IMR-90 (cell line): ENCODE data around the gene MADD. TPM values are rescaled to one million over a fixed set of nuclear protein-coding genes. Genes with fewer than 3 reads are reported as not detected.

Experiments
- ATAC-seq: fragments of 200-7000 bp; cut with Tn5 transposase; 2 replicates; pipeline ENCODE4 v1.9.1; 2020; ENCODE audit warnings: low read depth, mild to moderate bottlenecking, moderate library complexity
- BruUV-seq: library from RNA; stranded (reverse); fragments of 400-500 nt; replicated peaks from 2 replicates; lab custom pipeline; 2021; lab: Mats Ljungman, UMichigan
- CTCF ChIA-PET: fragments of 300-600 bp; formaldehyde crosslinking; extraction: SDS; loops from one replicate; lab custom pipeline; 2021; ENCODE audit warnings: antibody characterized with exemption; lab: Yijun Ruan, JAX
- POLR2A ChIA-PET: fragments of 300-600 bp; sonication (Branson Sonifier 250); formaldehyde crosslinking; loops from one replicate; lab custom pipeline; 2022; ENCODE audit warnings: antibody characterized with exemption; ENCODE audit not compliant: unreplicated experiment; lab: Charles Lee
- DNase-seq: peaks from one replicate; pipeline ENCODE4 v3.0.0; 2013
- H2AFZ ChIP-seq: replicated peaks from 2 replicates; pipeline ENCODE3; 2013; ENCODE audit warnings: low read length, mild to moderate bottlenecking; ENCODE audit not compliant: poor library complexity
- H2AK5ac ChIP-seq: 2 replicates; pipeline ENCODE4 v1.6.1; 2013; ENCODE audit warnings: low read depth, low read length, inconsistent platforms
- H2AK9ac ChIP-seq: replicated peaks from 2 replicates; pipeline ENCODE3; 2013; ENCODE audit warnings: mild to moderate bottlenecking, low read depth, low read length, moderate library complexity; ENCODE audit not compliant: poor library complexity
- H2BK120ac ChIP-seq: 2 replicates; pipeline ENCODE4 v1.6.1; 2013; ENCODE audit warnings: low read depth, low read length, inconsistent platforms
- H2BK15ac ChIP-seq: 3 replicates; pipeline ENCODE4 v1.6.1; 2013; ENCODE audit warnings: low read depth, low read length, inconsistent platforms
- H2BK20ac ChIP-seq: 2 replicates; pipeline ENCODE4 v1.6.1; 2013; ENCODE audit warnings: low read depth, mild to moderate bottlenecking, inconsistent platforms, low read length, moderate library complexity
- H2BK5ac ChIP-seq: 2 replicates; pipeline ENCODE4 v1.6.1; 2013; ENCODE audit warnings: mild to moderate bottlenecking, low read depth, low read length, inconsistent platforms; ENCODE audit not compliant: poor library complexity, severe bottlenecking
- H3K14ac ChIP-seq: replicated peaks from 2 replicates; pipeline ENCODE4 v1.6.1; 2013; ENCODE audit warnings: low read depth, low read length, inconsistent platforms
- H3K18ac ChIP-seq: 2 replicates; pipeline ENCODE4 v1.6.1; 2013; ENCODE audit warnings: low read depth, low read length, control low read depth
- H3K23ac ChIP-seq: 2 replicates; pipeline ENCODE4 v1.6.1; 2013; ENCODE audit warnings: low read depth, low read length, inconsistent platforms
- H3K27ac ChIP-seq: 2 replicates; pipeline ENCODE4 v1.5.1; 2013; ENCODE audit warnings: mild to moderate bottlenecking, control low read depth, low read length; ENCODE audit not compliant: insufficient read depth
- H3K27me3 ChIP-seq: 2 replicates; pipeline ENCODE4 v1.6.1; 2013; ENCODE audit warnings: low read length; ENCODE audit not compliant: control insufficient read depth, insufficient read depth
- H3K36me3 ChIP-seq: 2 replicates; pipeline ENCODE4 v1.6.1; 2013; ENCODE audit warnings: low read length, mixed read lengths; ENCODE audit not compliant: control insufficient read depth, insufficient read depth
- H3K4ac ChIP-seq: 2 replicates; pipeline ENCODE4 v1.6.1; 2013; ENCODE audit warnings: low read depth, low read length, inconsistent platforms
- H3K4me1 ChIP-seq: 2 replicates; pipeline ENCODE4 v1.6.1; 2013; ENCODE audit warnings: low read length, mixed read lengths; ENCODE audit not compliant: control insufficient read depth, insufficient read depth
- H3K4me2 ChIP-seq: 2 replicates; pipeline ENCODE4 v1.6.1; 2013; ENCODE audit warnings: low read depth, mild to moderate bottlenecking, control low read depth, low read length, moderate library complexity
- H3K4me3 ChIP-seq: 2 replicates; pipeline ENCODE4 v1.5.1; 2013; ENCODE audit warnings: low read depth, mild to moderate bottlenecking, control low read depth, low read length, moderate library complexity; ENCODE audit not compliant: insufficient read depth
- H3K56ac ChIP-seq: 2 replicates; pipeline ENCODE4 v1.6.1; 2013; ENCODE audit warnings: low read length, inconsistent platforms; ENCODE audit not compliant: insufficient read depth; ENCODE audit errors: extremely low read depth
- H3K79me1 ChIP-seq, 2 experiments: 2 replicates each; pipeline ENCODE4 v1.6.1; 2013; ENCODE audit warnings: low read length in 2 of 2, inconsistent platforms in 1 of 2, low read depth in 1 of 2
- H3K9ac ChIP-seq: 2 replicates; pipeline ENCODE4 v1.6.1; 2013; ENCODE audit warnings: low read depth, low read length, control low read depth
- H3K9me1 ChIP-seq: 2 replicates; pipeline ENCODE4 v1.6.1; 2013; ENCODE audit warnings: low read length, inconsistent platforms; ENCODE audit not compliant: insufficient read depth
- H3K9me3 ChIP-seq: 2 replicates; pipeline ENCODE4 v1.6.1; 2013; ENCODE audit warnings: low read length; ENCODE audit not compliant: control insufficient read depth, insufficient read depth
- H4K20me1 ChIP-seq: 2 replicates; pipeline ENCODE4 v1.6.1; 2013; ENCODE audit warnings: low read length, inconsistent platforms; ENCODE audit not compliant: insufficient read depth
- H4K5ac ChIP-seq: 2 replicates; pipeline ENCODE4 v1.6.1; 2013; ENCODE audit warnings: mild to moderate bottlenecking, low read depth, low read length, control low read depth
- H4K8ac ChIP-seq, 2 experiments: 2 replicates each; pipeline ENCODE4 v1.6.1; 2013; ENCODE audit warnings: low read depth in 2 of 2, low read length in 2 of 2, control low read depth in 1 of 2, inconsistent platforms in 1 of 2
- H4K91ac ChIP-seq: 2 replicates; pipeline ENCODE4 v1.6.1; 2013; ENCODE audit warnings: low read depth, low read length, inconsistent platforms; ENCODE audit not compliant: insufficient read depth
- BHLHE40 ChIP-seq: fragments of 150-350 bp; IDR thresholded peaks from 2 replicates; pipeline ENCODE4 v1.6.1; 2016; ENCODE audit warnings: mild to moderate bottlenecking, low read depth, low read length
- CEBPB ChIP-seq: IDR thresholded peaks from 2 replicates; pipeline ENCODE4 v1.6.1; 2012; ENCODE audit warnings: low read depth, low read length, improper control_type of control experiment
- ELK1 ChIP-seq: fragments of 150-350 bp; IDR thresholded peaks from 2 replicates; pipeline ENCODE4 v1.6.1; 2016; ENCODE audit warnings: low read depth, mild to moderate bottlenecking, low read length, moderate library complexity, borderline replicate concordance
- FOS ChIP-seq: fragments of 150-350 bp; IDR thresholded peaks from 2 replicates; pipeline ENCODE4 v1.6.1; 2016; ENCODE audit warnings: low read depth, low read length
- MAFK ChIP-seq: IDR thresholded peaks from 2 replicates; pipeline ENCODE4 v1.6.1; 2012; ENCODE audit warnings: low read depth, low read length, improper control_type of control experiment
- MXI1 ChIP-seq: IDR thresholded peaks from 2 replicates; pipeline ENCODE4 v1.6.1; 2012; ENCODE audit warnings: low read depth, mild to moderate bottlenecking, low read length, moderate library complexity, borderline replicate concordance
- POLR2A ChIP-seq: IDR thresholded peaks from 2 replicates; pipeline ENCODE4 v1.6.1; 2012; ENCODE audit warnings: mild to moderate bottlenecking, low read depth, low read length
- RCOR1 ChIP-seq: IDR thresholded peaks from 2 replicates; pipeline ENCODE4 v1.6.1; 2012; ENCODE audit warnings: mild to moderate bottlenecking, low read length, improper control_type of control experiment; ENCODE audit not compliant: insufficient replicate concordance
- SMC3 ChIP-seq: fragments of 150-350 bp; IDR thresholded peaks from 2 replicates; pipeline ENCODE4 v1.6.1; 2016; ENCODE audit warnings: low read depth, mild to moderate bottlenecking, antibody characterized with exemption, low read length, moderate library complexity
- WGBS, 2 experiments: methylation state at CpG; one replicate each; pipeline versions ENCODE4 v1.1.5 to v1.1.7; 2013; ENCODE audit warnings: missing lambda C conversion rate in 2 of 2; ENCODE audit not compliant: insufficient read length in 1 of 2; ENCODE audit errors: extremely low coverage in 2 of 2; 5-methylcytosine and 5-hydroxymethylcytosine counted together
- dilution Hi-C: fragments of 300-500 bp; cut with HindIII; formaldehyde crosslinking; loops from one replicate; pipeline ENCODE4 v1.14.3; 2018; ENCODE audit warnings: low sequenced_read_pairs; ENCODE audit not compliant: unreplicated experiment
- in situ Hi-C: fragments of 300-500 bp; cut with MboI; formaldehyde crosslinking; loops from 3 replicates; pipeline ENCODE4 v1.14.3; 2019; ENCODE audit warnings: low sequenced_read_pairs, inconsistent platforms, mixed read lengths
- intact Hi-C: fragments of 100-400 bp; cut with micrococcal nuclease; formaldehyde crosslinking; loops from 2 replicates; pipeline ENCODE4 v1.10.0; 2022
- polyA plus RNA-seq, 3 experiments: library from polyadenylated mRNA; depleted of rRNA; stranded (reverse); fragments of >200 nt; gene quantifications; 2 replicates each; pipeline ENCODE4 v1.2.3, GENCODE V29; 2012; ENCODE audit warnings: low replicate concordance in 1 of 3
- total RNA-seq: library from RNA; depleted of rRNA; stranded (reverse); fragments of >200 nt; gene quantifications from 2 replicates; pipeline ENCODE4 v1.2.3, GENCODE V29; 2012
- TF ChIP-seq, protein P1 (sequence below): fragments of 150-350 bp; IDR thresholded peaks from 2 replicates; pipeline ENCODE4 v1.6.1; 2017; ENCODE audit warnings: mild to moderate bottlenecking, antibody characterized with exemption, low read length, low read depth

Gene MADD
- total and polyA plus RNA-seq, 2 of the 4 experiments (the other 2 are of a cell fraction): 13.3 to 16.4 TPM

DNA sequence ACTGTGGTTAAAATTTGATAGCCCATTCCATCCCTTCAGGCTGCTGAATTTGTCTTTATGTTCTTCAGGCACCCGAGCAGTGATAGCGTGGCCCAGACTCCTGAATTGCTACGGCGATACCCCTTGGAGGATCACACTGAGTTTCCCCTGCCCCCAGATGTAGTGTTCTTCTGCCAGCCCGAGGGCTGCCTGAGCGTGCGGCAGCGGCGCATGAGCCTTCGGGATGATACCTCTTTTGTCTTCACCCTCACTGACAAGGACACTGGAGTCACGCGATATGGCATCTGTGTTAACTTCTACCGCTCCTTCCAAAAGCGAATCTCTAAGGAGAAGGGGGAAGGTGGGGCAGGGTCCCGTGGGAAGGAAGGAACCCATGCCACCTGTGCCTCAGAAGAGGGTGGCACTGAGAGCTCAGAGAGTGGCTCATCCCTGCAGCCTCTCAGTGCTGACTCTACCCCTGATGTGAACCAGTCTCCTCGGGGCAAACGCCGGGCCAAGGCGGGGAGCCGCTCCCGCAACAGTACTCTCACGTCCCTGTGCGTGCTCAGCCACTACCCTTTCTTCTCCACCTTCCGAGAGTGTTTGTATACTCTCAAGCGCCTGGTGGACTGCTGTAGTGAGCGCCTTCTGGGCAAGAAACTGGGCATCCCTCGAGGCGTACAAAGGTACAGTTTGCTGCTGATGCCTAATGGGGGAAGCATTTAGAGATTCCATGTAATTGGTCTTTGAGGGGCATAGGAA, 4.7 kb downstream of the MADD start:
- Histone ChIP-seq H4K5ac (no peak overlapping the region), H3K14ac (no peak overlapping the region), H2AK5ac (no peak overlapping the region), H3K4me2 (no peak overlapping the region), H3K27ac (no peak overlapping the region), H3K9me3 (no peaks in the 10 kb centered on the region), H4K8ac (no peak overlapping the region), H2BK120ac (no peak overlapping the region), H3K79me1 (peaks cover 36 to 56% of the 10 kb centered on the region in 2 experiments), H4K20me1 (peaks cover 40% of the 10 kb centered on the region), H3K36me3 (peaks cover 36% of the 10 kb centered on the region), H2BK5ac (no peak overlapping the region), H2BK15ac (no peak overlapping the region), H4K91ac (no peak overlapping the region), H3K23ac (no peak overlapping the region), H3K4me1 (peaks cover 4% of the 10 kb centered on the region), H2AK9ac (no peak overlapping the region), H2AFZ (no peak overlapping the region), H3K9ac (no peak overlapping the region), H3K4me3 (no peak overlapping the region), H3K4ac (no peak overlapping the region), H3K18ac (no peak overlapping the region), H3K27me3 (no peaks in the 10 kb centered on the region), H3K9me1 (peaks cover 13% of the 10 kb centered on the region), H3K56ac (no peak overlapping the region), H2BK20ac (no peak overlapping the region)
- no peak for DNase-seq
- POLR2A ChIA-PET: no interaction called here
- dilution Hi-C loops: no loop called here
- intact Hi-C loops: loop anchor here (5.0 kb wide), 2 partner anchors 33 to 43 kb away; no protein-coding TSS in a partner anchor
- BruUV-seq: no TSS peak
- 93% methylated on average over 14 of the region's 28 CpGs; no CpG with 5 or more reads in 1 of the 2 experiments for whole genome bisulfite sequencing, 2 experiments
- no peak for ATAC-seq
- CTCF ChIA-PET: no interaction called here
- TF ChIP-seq BHLHE40: no peak
- no peak for TF ChIP-seq FOS
- no peak for TF ChIP-seq MAFK
- TF ChIP-seq RCOR1: no peak
- no peak for TF ChIP-seq SMC3
- TF ChIP-seq POLR2A: no peak
- no peak for TF ChIP-seq CEBPB
- TF ChIP-seq MXI1: no peak
- TF ChIP-seq, protein P1, sequence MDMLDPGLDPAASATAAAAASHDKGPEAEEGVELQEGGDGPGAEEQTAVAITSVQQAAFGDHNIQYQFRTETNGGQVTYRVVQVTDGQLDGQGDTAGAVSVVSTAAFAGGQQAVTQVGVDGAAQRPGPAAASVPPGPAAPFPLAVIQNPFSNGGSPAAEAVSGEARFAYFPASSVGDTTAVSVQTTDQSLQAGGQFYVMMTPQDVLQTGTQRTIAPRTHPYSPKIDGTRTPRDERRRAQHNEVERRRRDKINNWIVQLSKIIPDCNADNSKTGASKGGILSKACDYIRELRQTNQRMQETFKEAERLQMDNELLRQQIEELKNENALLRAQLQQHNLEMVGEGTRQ: no peak
- TF ChIP-seq ELK1: no peak
- in situ Hi-C loops: no loop called here
